SH-SY5Y (cell line): ENCODE results near the gene TNS1.

Experiments used
- GATA2 ChIP-seq: IDR thresholded peaks from 2 replicates; pipeline ENCODE4 v1.6.1; 2011; ENCODE audit warnings: mild to moderate bottlenecking, low read depth, low read length
- GATA3 ChIP-seq: IDR thresholded peaks from 2 replicates; pipeline ENCODE4 v1.6.1; 2011; ENCODE audit warnings: low read depth, mild to moderate bottlenecking, low read length, moderate library complexity

DNA sequence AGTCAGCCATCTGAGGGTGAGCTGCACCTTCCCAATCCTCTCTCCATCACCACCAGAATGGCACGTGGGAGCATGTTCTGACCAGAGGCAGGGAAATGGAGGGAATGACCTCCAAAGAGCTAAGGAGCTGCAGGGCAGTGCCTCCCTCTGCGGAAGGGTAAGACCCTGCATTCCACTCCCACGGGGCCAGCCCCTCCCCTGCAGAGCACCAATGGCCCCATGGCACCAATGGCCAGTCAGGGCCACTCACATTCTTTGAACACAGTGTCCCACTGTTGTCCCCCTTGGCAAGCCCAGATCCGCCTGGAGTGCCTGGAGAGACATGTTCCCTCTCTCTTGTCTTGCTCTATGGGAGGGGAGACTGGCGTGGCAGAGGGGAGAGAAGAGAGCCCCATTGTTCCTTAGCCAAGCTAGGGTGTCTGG is 164.4 kb downstream of the TNS1 start:
- no peak for TF ChIP-seq GATA2
- no peak for TF ChIP-seq GATA3
